Breast epithelium (tissue), 4 donors: ENCODE measurements around the gene SGSH. TPM values are rescaled to one million over a fixed set of nuclear protein-coding genes. Genes with fewer than 3 reads are reported as not detected.

ENCODE experiments used
- DNase-seq, 2 donors: peaks; one replicate each; pipeline ENCODE4 v3.0.0-alpha.2; 2019; ENCODE audit warnings: low spot score in 2 of 2
- H3K27ac ChIP-seq, 2 donors: fragments of 200-600 bp; sonication (generic) in 1 of 2; one replicate each; pipeline ENCODE4 v1.5.1; 2016 to 2019; ENCODE audit warnings: mild to moderate bottlenecking in 1 of 2
- H3K27me3 ChIP-seq, 2 donors: fragments of 200-600 bp; sonication (generic) in 1 of 2; one replicate each; pipeline versions ENCODE4 v1.5.1 to v1.6.0; 2017 to 2019; ENCODE audit warnings: control low read depth in 1 of 2, mild to moderate bottlenecking in 1 of 2
- H3K36me3 ChIP-seq: fragments of 200-600 bp; one replicate; pipeline ENCODE4 v1.5.1; 2019
- H3K4me1 ChIP-seq, 2 donors: fragments of 200-600 bp; sonication (generic); one replicate each; pipeline ENCODE4 v1.5.1; 2016 to 2019; ENCODE audit warnings: control low read depth in 1 of 2
- H3K4me3 ChIP-seq, 3 donors: fragments of 200-600 bp; sonication (generic); 1 replicate in 2 of 3; 2 replicates in 1 of 3; pipeline ENCODE4 v1.5.1; 2016 to 2019; ENCODE audit warnings: mild to moderate bottlenecking in 3 of 3, moderate library complexity in 2 of 3
- H3K9me3 ChIP-seq, 2 donors: fragments of 200-600 bp; sonication (generic) in 1 of 2; one replicate each; pipeline ENCODE4 v1.5.1; 2016 to 2019; ENCODE audit warnings: control low read depth in 1 of 2
- CTCF ChIP-seq, 3 donors: fragments of 450-650 bp; IDR thresholded peaks; one replicate each; pipeline ENCODE4 v1.5.1; 2016 to 2017; ENCODE audit warnings: antibody characterized with exemption in 3 of 3, mild to moderate bottlenecking in 3 of 3, moderate library complexity in 3 of 3
- POLR2A ChIP-seq: fragments of 450-650 bp; IDR thresholded peaks from one replicate; pipeline ENCODE4 v1.6.1; 2016; ENCODE audit warnings: antibody characterized with exemption, mild to moderate bottlenecking, moderate library complexity
- POLR2AphosphoS5 ChIP-seq, 3 donors: sonication (generic); formaldehyde crosslinking; IDR thresholded peaks; one replicate each; pipeline ENCODE4 v1.6.1; 2017; ENCODE audit warnings: antibody characterized with exemption in 3 of 3
- intact Hi-C: fragments of 100-400 bp; cut with DNase I; formaldehyde crosslinking; loops from one replicate; pipeline ENCODE4 v1.15.1; 2023; ENCODE audit warnings: low total_unique reads
- total RNA-seq, 3 donors: library from RNA; depleted of rRNA; stranded (reverse); fragments of >200 nt; gene quantifications; one replicate each; pipeline ENCODE4 v1.1.0, GENCODE V29; 2016

SGSH gene
- total RNA-seq, 3 donors from 2014 or later: 28.3 to 38.1 (median 32.1) TPM

DNA sequence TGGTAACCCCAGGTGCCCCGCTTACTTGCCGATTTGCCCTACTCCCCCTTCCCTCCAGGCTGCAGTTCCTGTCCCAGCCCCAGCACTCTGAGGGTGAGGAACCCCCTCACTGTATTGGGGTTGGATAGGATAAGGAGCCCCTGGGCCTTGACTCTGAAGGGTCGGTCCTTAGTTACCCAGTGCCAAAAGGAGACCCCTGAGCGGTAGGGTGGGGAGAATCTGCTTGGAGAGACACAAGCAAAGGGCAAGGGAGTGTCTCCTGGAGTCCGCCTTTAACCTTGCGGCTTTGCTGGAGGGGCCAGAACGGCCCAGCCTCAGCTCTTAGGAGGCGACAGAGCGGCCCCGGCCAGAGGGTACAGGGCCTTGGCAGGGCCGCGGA lies 37.3 kb downstream of the SGSH start:
- no peaks in the 10 kb centered on the region for H3K27me3 ChIP-seq
- no peaks in the 10 kb centered on the region for H3K4me1 ChIP-seq
- no peak overlapping the region for H3K27ac ChIP-seq
- no peak for DNase-seq
- no peaks in the 10 kb centered on the region for H3K9me3 ChIP-seq
- intact Hi-C loops: no loop called here
- H3K36me3 ChIP-seq: no peaks in the 10 kb centered on the region
- H3K4me3 ChIP-seq: no peak overlapping the region
- no peak for TF ChIP-seq CTCF (IDR thresholded peaks at IDR 0.05)
- TF ChIP-seq POLR2A: no peak
- TF ChIP-seq POLR2AphosphoS5 (IDR thresholded peaks at IDR 0.05): no peak

- intact Hi-C loops: no loop called here
- Histone ChIP-seq H3K36me3 (no peaks in the 10 kb centered on the region), H3K27ac (no peak overlapping the region), H3K4me3 (no peak overlapping the region), H3K9me3 (no peaks in the 10 kb centered on the region), H3K27me3 (no peaks in the 10 kb centered on the region), H3K4me1 (no peaks in the 10 kb centered on the region)
- TF ChIP-seq POLR2A (no peak), POLR2AphosphoS5 (IDR thresholded peaks at IDR 0.05) (no peak), CTCF (IDR thresholded peaks at IDR 0.05) (no peak)
- DNase-seq: no peak
These were observed 37.9 kb downstream of the SGSH start for GRCh38 chr17:80182118-80182844.

DNA sequence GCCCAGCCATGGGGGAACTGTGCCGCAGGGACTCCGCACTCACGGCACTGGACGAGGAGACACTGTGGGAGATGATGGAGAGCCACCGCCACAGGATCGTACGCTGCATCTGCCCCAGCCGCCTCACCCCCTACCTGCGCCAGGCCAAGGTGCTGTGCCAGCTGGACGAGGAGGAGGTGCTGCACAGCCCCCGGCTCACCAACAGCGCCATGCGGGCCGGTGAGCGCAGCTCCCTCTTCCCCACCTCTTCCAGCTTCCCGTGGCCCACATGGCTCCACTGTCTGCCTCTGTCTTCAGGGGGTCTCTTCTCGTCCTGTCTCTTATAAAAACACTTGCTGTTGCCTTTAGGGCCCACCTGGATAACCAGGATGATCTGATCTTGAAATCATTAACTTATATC lies 38.7 kb downstream of the SGSH start:
- Histone ChIP-seq H3K36me3 (no peaks in the 10 kb centered on the region), H3K4me1 (no peaks in the 10 kb centered on the region), H3K27me3 (no peaks in the 10 kb centered on the region), H3K27ac (no peak overlapping the region), H3K4me3 (no peak overlapping the region), H3K9me3 (no peaks in the 10 kb centered on the region)
- intact Hi-C loops: no loop called here
- TF ChIP-seq POLR2AphosphoS5 (IDR thresholded peaks at IDR 0.05): no peak
- TF ChIP-seq POLR2A: no peak
- TF ChIP-seq CTCF (IDR thresholded peaks at IDR 0.05): no peak
- DNase-seq: no peak

DNA sequence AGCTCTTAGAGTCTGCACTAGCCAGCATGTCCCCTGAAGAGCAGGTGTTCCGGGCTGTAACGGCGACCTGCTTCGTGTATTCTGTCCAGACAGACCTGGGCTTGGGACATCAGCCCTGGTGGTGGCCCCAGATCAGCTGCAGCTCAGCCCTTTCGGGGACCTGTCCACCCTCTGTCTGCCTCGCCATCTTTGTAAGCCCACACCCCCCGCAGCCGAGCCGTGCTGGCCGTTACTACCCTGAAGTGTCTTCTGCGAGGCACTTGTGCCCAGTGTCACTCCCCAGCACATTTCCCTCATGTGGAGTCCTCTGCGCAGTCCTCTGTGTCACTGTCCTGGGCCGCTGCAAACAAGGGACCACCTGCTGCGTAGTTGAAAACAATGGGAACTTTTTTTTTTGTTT lies 39.9 kb downstream of the SGSH start:
- no peak for DNase-seq
- Histone ChIP-seq H3K36me3 (no peaks in the 10 kb centered on the region), H3K4me1 (no peaks in the 10 kb centered on the region), H3K27ac (no peak overlapping the region), H3K4me3 (no peak overlapping the region), H3K9me3 (no peaks in the 10 kb centered on the region), H3K27me3 (no peaks in the 10 kb centered on the region)
- TF ChIP-seq POLR2AphosphoS5 (IDR thresholded peaks at IDR 0.05) (no peak), POLR2A (no peak), CTCF (IDR thresholded peaks at IDR 0.05) (no peak)
- intact Hi-C loops: no loop called here

DNA sequence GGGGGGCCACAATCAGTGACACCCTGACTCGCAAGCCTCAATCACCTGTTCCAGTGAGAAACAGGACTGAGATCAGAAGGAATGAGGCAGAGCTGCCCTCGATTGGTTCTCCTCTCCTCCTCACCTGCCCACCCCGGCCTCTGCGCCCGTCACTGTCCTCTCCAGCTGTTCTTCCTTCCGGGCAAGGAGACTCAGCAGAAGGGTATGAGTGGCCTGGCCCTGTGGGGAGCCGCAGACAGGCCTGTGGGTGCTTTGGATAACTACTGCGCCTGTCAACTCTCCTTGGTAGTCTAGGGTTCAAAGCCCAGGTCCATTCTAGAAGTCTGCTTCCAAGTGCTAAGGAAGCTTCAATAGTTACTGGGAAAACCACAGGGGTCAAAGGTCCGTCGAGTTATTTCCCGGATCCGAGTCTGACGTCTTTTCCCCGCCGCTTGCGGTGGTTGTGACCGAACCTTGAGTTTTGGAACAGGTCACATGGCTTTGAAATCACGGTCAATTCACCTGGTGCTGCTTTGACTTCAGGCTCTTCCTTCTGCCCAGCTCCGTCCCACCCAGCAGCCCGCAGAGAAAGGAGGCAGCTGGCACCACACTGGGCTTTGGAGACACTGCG lies 42.0 kb downstream of the SGSH start:
- Histone ChIP-seq H3K36me3 (no peaks in the 10 kb centered on the region), H3K4me3 (no peak overlapping the region), H3K4me1 (no peaks in the 10 kb centered on the region), H3K27ac (no peak overlapping the region), H3K9me3 (no peaks in the 10 kb centered on the region), H3K27me3 (no peaks in the 10 kb centered on the region)
- DNase-seq: no peak
- TF ChIP-seq POLR2A (no peak), POLR2AphosphoS5 (IDR thresholded peaks at IDR 0.05) (no peak)
- intact Hi-C loops: no loop called here
